Activated T-helper 9 cell treated with anti-CD3 and anti-CD28 coated beads, Interleukin-2, amount 50 U/mL, for 16 hours (primary cell): ENCODE measurements around the gene IRX4.

Experiments used
- DNase-seq: peaks from one replicate; pipeline ENCODE4 v3.0.0-alpha.2; 2020; ENCODE audit warnings: low read depth

The IRX4 gene

GRCh38 chr5:1913578-1913977 is 30.9 kb upstream of the IRX4 start:
- DNase-seq, result no peak

- DNase-seq, result no peak
Measured at GRCh38 chr5:1912951-1913565, 30.3 kb upstream of the IRX4 start.

GRCh38 chr5:1911773-1912235 is 29.1 kb upstream of the IRX4 start:
- no peak for DNase-seq

GRCh38 chr5:1910861-1911772 is 28.4 kb upstream of the IRX4 start:
- no peak for DNase-seq

- no peak for DNase-seq
Measured at GRCh38 chr5:1910081-1910760, 27.5 kb upstream of the IRX4 start.

- no peak for DNase-seq
Measured at GRCh38 chr5:1909346-1909985, 26.7 kb upstream of the IRX4 start.

- no peak for DNase-seq
Measured at GRCh38 chr5:1908931-1909330, 26.2 kb upstream of the IRX4 start.

GRCh38 chr5:1907616-1908015 is 24.9 kb upstream of the IRX4 start:
- DNase-seq, result no peak

GRCh38 chr5:1905108-1905507 is 22.4 kb upstream of the IRX4 start:
- no peak for DNase-seq

- DNase-seq, result no peak
Measured at GRCh38 chr5:1901983-1902382, 19.3 kb upstream of the IRX4 start.

GRCh38 chr5:1901061-1901460 is 18.3 kb upstream of the IRX4 start:
- no peak for DNase-seq

GRCh38 chr5:1899201-1899600 is 16.5 kb upstream of the IRX4 start:
- no peak for DNase-seq

- no peak for DNase-seq
Measured at GRCh38 chr5:1897816-1898450, 15.2 kb upstream of the IRX4 start.

GRCh38 chr5:1897386-1897785 is 14.7 kb upstream of the IRX4 start:
- DNase-seq, result no peak

- no peak for DNase-seq
Measured at GRCh38 chr5:1896602-1897376, 14.1 kb upstream of the IRX4 start.

- DNase-seq, result no peak
Measured at GRCh38 chr5:1895739-1896420, 13.2 kb upstream of the IRX4 start.

GRCh38 chr5:1894243-1894642 is 11.5 kb upstream of the IRX4 start:
- DNase-seq, result no peak

- DNase-seq, result no peak
Measured at GRCh38 chr5:1893754-1894153, 11.0 kb upstream of the IRX4 start.

GRCh38 chr5:1892685-1893445 is 10.1 kb upstream of the IRX4 start:
- no peak for DNase-seq

GRCh38 chr5:1892211-1892610 is 9.5 kb upstream of the IRX4 start:
- no peak for DNase-seq
